IMR-90 (cell line): ENCODE data around the gene SNAP25. TPM values are rescaled to one million over a fixed set of nuclear protein-coding genes. Genes with fewer than 3 reads are reported as not detected.
A peak's percentile ranks its signal among the peaks of the same experiment; 100 is the strongest.

ENCODE experiments used
- ATAC-seq: fragments of 200-7000 bp; cut with Tn5 transposase; 2 replicates; pipeline ENCODE4 v1.9.1; 2020; ENCODE audit warnings: low read depth, mild to moderate bottlenecking, moderate library complexity
- BruUV-seq: library from RNA; stranded (reverse); fragments of 400-500 nt; replicated peaks from 2 replicates; lab custom pipeline; 2021; lab: Mats Ljungman, UMichigan
- CTCF ChIA-PET: fragments of 300-600 bp; formaldehyde crosslinking; extraction: SDS; loops from one replicate; lab custom pipeline; 2021; ENCODE audit warnings: antibody characterized with exemption; lab: Yijun Ruan, JAX
- POLR2A ChIA-PET: fragments of 300-600 bp; sonication (Branson Sonifier 250); formaldehyde crosslinking; loops from one replicate; lab custom pipeline; 2022; ENCODE audit warnings: antibody characterized with exemption; ENCODE audit not compliant: unreplicated experiment; lab: Charles Lee
- DNase-seq: peaks from one replicate; pipeline ENCODE4 v3.0.0; 2013
- H2AFZ ChIP-seq: replicated peaks from 2 replicates; pipeline ENCODE3; 2013; ENCODE audit warnings: low read length, mild to moderate bottlenecking; ENCODE audit not compliant: poor library complexity
- H2AK5ac ChIP-seq: 2 replicates; pipeline ENCODE4 v1.6.1; 2013; ENCODE audit warnings: low read depth, low read length, inconsistent platforms
- H2AK9ac ChIP-seq: replicated peaks from 2 replicates; pipeline ENCODE3; 2013; ENCODE audit warnings: mild to moderate bottlenecking, low read depth, low read length, moderate library complexity; ENCODE audit not compliant: poor library complexity
- H2BK120ac ChIP-seq: 2 replicates; pipeline ENCODE4 v1.6.1; 2013; ENCODE audit warnings: low read depth, low read length, inconsistent platforms
- H2BK15ac ChIP-seq: 3 replicates; pipeline ENCODE4 v1.6.1; 2013; ENCODE audit warnings: low read depth, low read length, inconsistent platforms
- H2BK20ac ChIP-seq: 2 replicates; pipeline ENCODE4 v1.6.1; 2013; ENCODE audit warnings: low read depth, mild to moderate bottlenecking, inconsistent platforms, low read length, moderate library complexity
- H2BK5ac ChIP-seq: 2 replicates; pipeline ENCODE4 v1.6.1; 2013; ENCODE audit warnings: mild to moderate bottlenecking, low read depth, low read length, inconsistent platforms; ENCODE audit not compliant: poor library complexity, severe bottlenecking
- H3K14ac ChIP-seq: replicated peaks from 2 replicates; pipeline ENCODE4 v1.6.1; 2013; ENCODE audit warnings: low read depth, low read length, inconsistent platforms
- H3K18ac ChIP-seq: 2 replicates; pipeline ENCODE4 v1.6.1; 2013; ENCODE audit warnings: low read depth, low read length, control low read depth
- H3K23ac ChIP-seq: 2 replicates; pipeline ENCODE4 v1.6.1; 2013; ENCODE audit warnings: low read depth, low read length, inconsistent platforms
- H3K27ac ChIP-seq: 2 replicates; pipeline ENCODE4 v1.5.1; 2013; ENCODE audit warnings: mild to moderate bottlenecking, control low read depth, low read length; ENCODE audit not compliant: insufficient read depth
- H3K27me3 ChIP-seq: 2 replicates; pipeline ENCODE4 v1.6.1; 2013; ENCODE audit warnings: low read length; ENCODE audit not compliant: control insufficient read depth, insufficient read depth
- H3K36me3 ChIP-seq: 2 replicates; pipeline ENCODE4 v1.6.1; 2013; ENCODE audit warnings: low read length, mixed read lengths; ENCODE audit not compliant: control insufficient read depth, insufficient read depth
- H3K4ac ChIP-seq: 2 replicates; pipeline ENCODE4 v1.6.1; 2013; ENCODE audit warnings: low read depth, low read length, inconsistent platforms
- H3K4me1 ChIP-seq: 2 replicates; pipeline ENCODE4 v1.6.1; 2013; ENCODE audit warnings: low read length, mixed read lengths; ENCODE audit not compliant: control insufficient read depth, insufficient read depth
- H3K4me2 ChIP-seq: 2 replicates; pipeline ENCODE4 v1.6.1; 2013; ENCODE audit warnings: low read depth, mild to moderate bottlenecking, control low read depth, low read length, moderate library complexity
- H3K4me3 ChIP-seq: 2 replicates; pipeline ENCODE4 v1.5.1; 2013; ENCODE audit warnings: low read depth, mild to moderate bottlenecking, control low read depth, low read length, moderate library complexity; ENCODE audit not compliant: insufficient read depth
- H3K56ac ChIP-seq: 2 replicates; pipeline ENCODE4 v1.6.1; 2013; ENCODE audit warnings: low read length, inconsistent platforms; ENCODE audit not compliant: insufficient read depth; ENCODE audit errors: extremely low read depth
- H3K79me1 ChIP-seq, 2 experiments: 2 replicates each; pipeline ENCODE4 v1.6.1; 2013; ENCODE audit warnings: low read length in 2 of 2, inconsistent platforms in 1 of 2, low read depth in 1 of 2
- H3K9ac ChIP-seq: 2 replicates; pipeline ENCODE4 v1.6.1; 2013; ENCODE audit warnings: low read depth, low read length, control low read depth
- H3K9me1 ChIP-seq: 2 replicates; pipeline ENCODE4 v1.6.1; 2013; ENCODE audit warnings: low read length, inconsistent platforms; ENCODE audit not compliant: insufficient read depth
- H3K9me3 ChIP-seq: 2 replicates; pipeline ENCODE4 v1.6.1; 2013; ENCODE audit warnings: low read length; ENCODE audit not compliant: control insufficient read depth, insufficient read depth
- H4K20me1 ChIP-seq: 2 replicates; pipeline ENCODE4 v1.6.1; 2013; ENCODE audit warnings: low read length, inconsistent platforms; ENCODE audit not compliant: insufficient read depth
- H4K5ac ChIP-seq: 2 replicates; pipeline ENCODE4 v1.6.1; 2013; ENCODE audit warnings: mild to moderate bottlenecking, low read depth, low read length, control low read depth
- H4K8ac ChIP-seq, 2 experiments: 2 replicates each; pipeline ENCODE4 v1.6.1; 2013; ENCODE audit warnings: low read depth in 2 of 2, low read length in 2 of 2, control low read depth in 1 of 2, inconsistent platforms in 1 of 2
- H4K91ac ChIP-seq: 2 replicates; pipeline ENCODE4 v1.6.1; 2013; ENCODE audit warnings: low read depth, low read length, inconsistent platforms; ENCODE audit not compliant: insufficient read depth
- BHLHE40 ChIP-seq: fragments of 150-350 bp; IDR thresholded peaks from 2 replicates; pipeline ENCODE4 v1.6.1; 2016; ENCODE audit warnings: mild to moderate bottlenecking, low read depth, low read length
- CEBPB ChIP-seq: IDR thresholded peaks from 2 replicates; pipeline ENCODE4 v1.6.1; 2012; ENCODE audit warnings: low read depth, low read length, improper control_type of control experiment
- CHD1 ChIP-seq: IDR thresholded peaks from 2 replicates; pipeline ENCODE4 v1.6.1; 2012; ENCODE audit warnings: low read depth, low read length, improper control_type of control experiment
- FOS ChIP-seq: fragments of 150-350 bp; IDR thresholded peaks from 2 replicates; pipeline ENCODE4 v1.6.1; 2016; ENCODE audit warnings: low read depth, low read length
- MAFK ChIP-seq: IDR thresholded peaks from 2 replicates; pipeline ENCODE4 v1.6.1; 2012; ENCODE audit warnings: low read depth, low read length, improper control_type of control experiment
- MAZ ChIP-seq: IDR thresholded peaks from 2 replicates; pipeline ENCODE4 v1.6.1; 2012; ENCODE audit warnings: low read depth, mild to moderate bottlenecking, low read length, improper control_type of control experiment, moderate library complexity, borderline replicate concordance
- MXI1 ChIP-seq: IDR thresholded peaks from 2 replicates; pipeline ENCODE4 v1.6.1; 2012; ENCODE audit warnings: low read depth, mild to moderate bottlenecking, low read length, moderate library complexity, borderline replicate concordance
- NFE2L2 ChIP-seq: fragments of 150-350 bp; IDR thresholded peaks from 2 replicates; pipeline ENCODE4 v1.6.1; 2016; ENCODE audit warnings: low read depth, mild to moderate bottlenecking, low read length
- POLR2A ChIP-seq: IDR thresholded peaks from 2 replicates; pipeline ENCODE4 v1.6.1; 2012; ENCODE audit warnings: mild to moderate bottlenecking, low read depth, low read length
- RAD21 ChIP-seq: IDR thresholded peaks from 2 replicates; pipeline ENCODE4 v1.6.1; 2012; ENCODE audit warnings: low read length, improper control_type of control experiment
- RCOR1 ChIP-seq: IDR thresholded peaks from 2 replicates; pipeline ENCODE4 v1.6.1; 2012; ENCODE audit warnings: mild to moderate bottlenecking, low read length, improper control_type of control experiment; ENCODE audit not compliant: insufficient replicate concordance
- RFX5 ChIP-seq: IDR thresholded peaks from 2 replicates; pipeline ENCODE4 v1.8.0; 2012; ENCODE audit warnings: low read depth, mild to moderate bottlenecking, low read length, moderate library complexity
- SMC3 ChIP-seq: fragments of 150-350 bp; IDR thresholded peaks from 2 replicates; pipeline ENCODE4 v1.6.1; 2016; ENCODE audit warnings: low read depth, mild to moderate bottlenecking, antibody characterized with exemption, low read length, moderate library complexity
- WGBS, 2 experiments: methylation state at CpG; one replicate each; pipeline versions ENCODE4 v1.1.5 to v1.1.7; 2013; ENCODE audit warnings: missing lambda C conversion rate in 2 of 2; ENCODE audit not compliant: insufficient read length in 1 of 2; ENCODE audit errors: extremely low coverage in 2 of 2; 5-methylcytosine and 5-hydroxymethylcytosine counted together
- dilution Hi-C: fragments of 300-500 bp; cut with HindIII; formaldehyde crosslinking; loops from one replicate; pipeline ENCODE4 v1.14.3; 2018; ENCODE audit warnings: low sequenced_read_pairs; ENCODE audit not compliant: unreplicated experiment
- in situ Hi-C: fragments of 300-500 bp; cut with MboI; formaldehyde crosslinking; loops from 3 replicates; pipeline ENCODE4 v1.14.3; 2019; ENCODE audit warnings: low sequenced_read_pairs, inconsistent platforms, mixed read lengths
- intact Hi-C: fragments of 100-400 bp; cut with micrococcal nuclease; formaldehyde crosslinking; loops from 2 replicates; pipeline ENCODE4 v1.10.0; 2022
- polyA plus RNA-seq, 3 experiments: library from polyadenylated mRNA; depleted of rRNA; stranded (reverse); fragments of >200 nt; gene quantifications; 2 replicates each; pipeline ENCODE4 v1.2.3, GENCODE V29; 2012; ENCODE audit warnings: low replicate concordance in 1 of 3
- total RNA-seq: library from RNA; depleted of rRNA; stranded (reverse); fragments of >200 nt; gene quantifications from 2 replicates; pipeline ENCODE4 v1.2.3, GENCODE V29; 2012
- TF ChIP-seq, protein P1 (sequence below): conservative IDR thresholded peaks from 2 replicates; pipeline ENCODE4 v1.5.1; 2012; ENCODE audit warnings: mild to moderate bottlenecking, low read depth, low read length, improper control_type of control experiment
- TF ChIP-seq, protein P2 (sequence below): fragments of 150-350 bp; IDR thresholded peaks from 2 replicates; pipeline ENCODE4 v1.6.1; 2017; ENCODE audit warnings: mild to moderate bottlenecking, antibody characterized with exemption, low read length, low read depth
- TF ChIP-seq, protein P3 (sequence below): fragments of 150-350 bp; IDR thresholded peaks from 2 replicates; pipeline ENCODE4 v1.6.1; 2016; ENCODE audit warnings: low read depth, mild to moderate bottlenecking, low read length, moderate library complexity, borderline replicate concordance

Gene SNAP25
- total and polyA plus RNA-seq, 2 of the 4 experiments (the other 2 are of a cell fraction), result 1.1 to 2.8 TPM

DNA sequence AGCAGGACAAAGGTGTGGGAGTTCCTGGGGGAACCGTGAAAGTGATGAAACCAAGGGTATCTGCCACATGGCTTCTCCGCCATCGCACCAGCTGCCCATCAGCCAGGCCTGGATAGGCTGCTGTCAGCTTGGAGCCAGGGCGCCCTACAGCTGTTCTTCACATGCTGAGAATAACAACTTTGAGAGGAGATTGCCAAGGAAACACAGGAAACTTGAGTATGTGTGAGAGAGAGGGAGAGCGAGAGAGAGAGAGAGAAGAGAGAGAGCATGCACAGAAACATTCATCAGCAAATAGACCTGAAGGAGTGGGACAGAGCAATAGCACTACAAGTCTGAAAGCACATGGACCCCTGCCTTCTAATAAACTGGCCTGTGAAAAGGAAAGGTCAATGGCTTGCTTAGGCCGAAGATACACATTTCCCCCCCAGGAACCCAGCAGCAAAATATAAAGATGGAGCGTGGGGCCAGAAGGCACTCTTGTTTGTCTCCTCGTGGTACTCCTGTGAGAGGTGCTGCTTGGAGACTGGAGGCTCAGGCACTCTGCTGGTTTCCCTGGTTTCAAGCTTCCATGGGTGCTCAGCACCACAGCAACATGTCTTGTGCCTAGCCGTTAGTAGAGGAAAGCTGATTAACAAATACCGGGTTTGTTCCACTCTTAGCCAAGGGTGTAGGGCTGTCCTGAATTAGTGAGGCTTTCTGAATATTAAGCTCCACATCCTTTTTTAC, 53.0 kb downstream of the SNAP25 start:
- H3K14ac ChIP-seq, result no peak overlapping the region
- no peaks in the 10 kb centered on the region for H3K4me1 ChIP-seq
- H3K27me3 ChIP-seq, result no peaks in the 10 kb centered on the region
- H3K4me3 ChIP-seq, result no peak overlapping the region
- no peak overlapping the region for H3K18ac ChIP-seq
- dilution Hi-C loops (no loop called here), intact Hi-C loops (no loop called here), in situ Hi-C loops (no loop called here)
- no peak overlapping the region for H2BK15ac ChIP-seq
- H2BK120ac ChIP-seq, result no peak overlapping the region
- H4K5ac ChIP-seq, result no peak overlapping the region
- no peaks in the 10 kb centered on the region for H4K20me1 ChIP-seq
- no peak overlapping the region for H2BK5ac ChIP-seq
- no peaks in the 10 kb centered on the region for H3K9me3 ChIP-seq
- H3K23ac ChIP-seq, result no peak overlapping the region
- H4K91ac ChIP-seq, result no peak overlapping the region
- DNase-seq (peak; percentile 19), ATAC-seq (peak; percentile 42)
- ChIA-PET CTCF (no interaction called here), POLR2A (no interaction called here)
- no TSS peak for BruUV-seq
- no peak overlapping the region for H2AFZ ChIP-seq
- H3K4ac ChIP-seq, result no peak overlapping the region
- no peak overlapping the region for H2AK5ac ChIP-seq
- H3K9ac ChIP-seq, result no peak overlapping the region
- no peak overlapping the region for H3K27ac ChIP-seq
- no peak overlapping the region for H3K4me2 ChIP-seq
- TF ChIP-seq CHD1, result no peak
- no peak for TF ChIP-seq RAD21
- no peak for TF ChIP-seq MAFK
- no peak for TF ChIP-seq RCOR1
- TF ChIP-seq, protein P1, sequence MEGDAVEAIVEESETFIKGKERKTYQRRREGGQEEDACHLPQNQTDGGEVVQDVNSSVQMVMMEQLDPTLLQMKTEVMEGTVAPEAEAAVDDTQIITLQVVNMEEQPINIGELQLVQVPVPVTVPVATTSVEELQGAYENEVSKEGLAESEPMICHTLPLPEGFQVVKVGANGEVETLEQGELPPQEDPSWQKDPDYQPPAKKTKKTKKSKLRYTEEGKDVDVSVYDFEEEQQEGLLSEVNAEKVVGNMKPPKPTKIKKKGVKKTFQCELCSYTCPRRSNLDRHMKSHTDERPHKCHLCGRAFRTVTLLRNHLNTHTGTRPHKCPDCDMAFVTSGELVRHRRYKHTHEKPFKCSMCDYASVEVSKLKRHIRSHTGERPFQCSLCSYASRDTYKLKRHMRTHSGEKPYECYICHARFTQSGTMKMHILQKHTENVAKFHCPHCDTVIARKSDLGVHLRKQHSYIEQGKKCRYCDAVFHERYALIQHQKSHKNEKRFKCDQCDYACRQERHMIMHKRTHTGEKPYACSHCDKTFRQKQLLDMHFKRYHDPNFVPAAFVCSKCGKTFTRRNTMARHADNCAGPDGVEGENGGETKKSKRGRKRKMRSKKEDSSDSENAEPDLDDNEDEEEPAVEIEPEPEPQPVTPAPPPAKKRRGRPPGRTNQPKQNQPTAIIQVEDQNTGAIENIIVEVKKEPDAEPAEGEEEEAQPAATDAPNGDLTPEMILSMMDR, result no peak
- TF ChIP-seq POLR2A, result no peak
- no peak for TF ChIP-seq RFX5
- TF ChIP-seq NFE2L2, result no peak
- no peak for TF ChIP-seq MXI1
- TF ChIP-seq SMC3, result no peak
- no peak for TF ChIP-seq FOS
- TF ChIP-seq MAZ, result no peak
- TF ChIP-seq, protein P2, sequence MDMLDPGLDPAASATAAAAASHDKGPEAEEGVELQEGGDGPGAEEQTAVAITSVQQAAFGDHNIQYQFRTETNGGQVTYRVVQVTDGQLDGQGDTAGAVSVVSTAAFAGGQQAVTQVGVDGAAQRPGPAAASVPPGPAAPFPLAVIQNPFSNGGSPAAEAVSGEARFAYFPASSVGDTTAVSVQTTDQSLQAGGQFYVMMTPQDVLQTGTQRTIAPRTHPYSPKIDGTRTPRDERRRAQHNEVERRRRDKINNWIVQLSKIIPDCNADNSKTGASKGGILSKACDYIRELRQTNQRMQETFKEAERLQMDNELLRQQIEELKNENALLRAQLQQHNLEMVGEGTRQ, result no peak
- no peak for TF ChIP-seq BHLHE40
- TF ChIP-seq, protein P3, sequence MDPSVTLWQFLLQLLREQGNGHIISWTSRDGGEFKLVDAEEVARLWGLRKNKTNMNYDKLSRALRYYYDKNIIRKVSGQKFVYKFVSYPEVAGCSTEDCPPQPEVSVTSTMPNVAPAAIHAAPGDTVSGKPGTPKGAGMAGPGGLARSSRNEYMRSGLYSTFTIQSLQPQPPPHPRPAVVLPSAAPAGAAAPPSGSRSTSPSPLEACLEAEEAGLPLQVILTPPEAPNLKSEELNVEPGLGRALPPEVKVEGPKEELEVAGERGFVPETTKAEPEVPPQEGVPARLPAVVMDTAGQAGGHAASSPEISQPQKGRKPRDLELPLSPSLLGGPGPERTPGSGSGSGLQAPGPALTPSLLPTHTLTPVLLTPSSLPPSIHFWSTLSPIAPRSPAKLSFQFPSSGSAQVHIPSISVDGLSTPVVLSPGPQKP, result no peak
- TF ChIP-seq CEBPB, result no peak
- no peak overlapping the region for H2AK9ac ChIP-seq
- no peak overlapping the region for H3K56ac ChIP-seq
- no peak overlapping the region for H4K8ac ChIP-seq
- H3K9me1 ChIP-seq, result no peaks in the 10 kb centered on the region
- H2BK20ac ChIP-seq, result no peak overlapping the region
- WGBS, 2 experiments, result 63% methylated on average over 2 of the region's 10 CpGs; no CpG with 5 or more reads in 1 of the 2 experiments
- H3K79me1 ChIP-seq, result no peaks in the 10 kb centered on the region
- peaks cover 3% of the 10 kb centered on the region for H3K36me3 ChIP-seq
